Measurements from ENCODE around the gene DEPP1.

The DEPP1 gene

GRCh38 chr10:44927352-44927751, 51.3 kb downstream of the DEPP1 start:
- no peak overlapping the region for H2AK5ac ChIP-seq (ENCODE audit: low read length)
- H3K4me2 ChIP-seq (ENCODE audit: low read length) = no peak overlapping the region
- no peaks in the 10 kb centered on the region for H3K4me1 ChIP-seq (ENCODE audit: control insufficient read depth, low read depth, low read length)
- no peak overlapping the region for H3K4ac ChIP-seq (ENCODE audit: low read depth, low read length)
- no peak overlapping the region for H3K18ac ChIP-seq (ENCODE audit: low read length)
- H3K23ac ChIP-seq (ENCODE audit: low read length) = no peak overlapping the region
- no CpG with 5 or more reads among the region's 2 CpGs for WGBS (ENCODE audit: extremely low coverage, insufficient coverage, low lambda C conversion rate)
- H2BK15ac ChIP-seq (replicated peaks; ENCODE audit: low read depth) = no peak overlapping the region
- H3K9ac ChIP-seq (ENCODE audit: low read length) = no peak overlapping the region
- H3K56ac ChIP-seq (ENCODE audit: low read length) = no peak overlapping the region
- no peak for DNase-seq
- no peaks in the 10 kb centered on the region for H3K27me3 ChIP-seq (ENCODE audit: insufficient read depth, low read length, poor library complexity)
- no peaks in the 10 kb centered on the region for H3K79me1 ChIP-seq (ENCODE audit: low read length)
- H3K79me2 ChIP-seq (ENCODE audit: control insufficient read depth, insufficient read depth, low read length) = no peaks in the 10 kb centered on the region
- no peak overlapping the region for H3K4me3 ChIP-seq (ENCODE audit: low read length)
- no peak overlapping the region for H4K8ac ChIP-seq (ENCODE audit: low read depth, low read length)
- no peak overlapping the region for H3K27ac ChIP-seq (ENCODE audit: low read depth, low read length)
- H2BK120ac ChIP-seq (ENCODE audit: low read depth, low read length) = no peak overlapping the region
- H4K5ac ChIP-seq (ENCODE audit: low read length) = no peak overlapping the region
- H2BK5ac ChIP-seq (ENCODE audit: low read length) = no peak overlapping the region
- H3K36me3 ChIP-seq (ENCODE audit: control insufficient read depth, insufficient read depth, low read length) = no peaks in the 10 kb centered on the region

GRCh38 chr10:44926751-44927351, 51.8 kb downstream of the DEPP1 start:
- H3K27me3 ChIP-seq (ENCODE audit: insufficient read depth, low read length, poor library complexity) = no peaks in the 10 kb centered on the region
- no peak overlapping the region for H2BK15ac ChIP-seq (replicated peaks; ENCODE audit: low read depth)
- DNase-seq = no peak
- no peak overlapping the region for H4K5ac ChIP-seq (ENCODE audit: low read length)
- no peaks in the 10 kb centered on the region for H3K79me2 ChIP-seq (ENCODE audit: control insufficient read depth, insufficient read depth, low read length)
- H4K8ac ChIP-seq (ENCODE audit: low read depth, low read length) = no peak overlapping the region
- WGBS (ENCODE audit: extremely low coverage, insufficient coverage, low lambda C conversion rate) = no CpG with 5 or more reads among the region's 10 CpGs
- H3K4me2 ChIP-seq (ENCODE audit: low read length) = no peak overlapping the region
- H3K18ac ChIP-seq (ENCODE audit: low read length) = no peak overlapping the region
- H3K4me1 ChIP-seq (ENCODE audit: control insufficient read depth, low read depth, low read length) = no peaks in the 10 kb centered on the region
- no peak overlapping the region for H3K56ac ChIP-seq (ENCODE audit: low read length)
- no peak overlapping the region for H3K27ac ChIP-seq (ENCODE audit: low read depth, low read length)
- H3K23ac ChIP-seq (ENCODE audit: low read length) = no peak overlapping the region
- no peak overlapping the region for H2BK120ac ChIP-seq (ENCODE audit: low read depth, low read length)
- no peak overlapping the region for H2AK5ac ChIP-seq (ENCODE audit: low read length)
- H3K9ac ChIP-seq (ENCODE audit: low read length) = no peak overlapping the region
- no peak overlapping the region for H3K4ac ChIP-seq (ENCODE audit: low read depth, low read length)
- no peak overlapping the region for H2BK5ac ChIP-seq (ENCODE audit: low read length)
- no peak overlapping the region for H3K4me3 ChIP-seq (ENCODE audit: low read length)
- no peaks in the 10 kb centered on the region for H3K36me3 ChIP-seq (ENCODE audit: control insufficient read depth, insufficient read depth, low read length)
- H3K79me1 ChIP-seq (ENCODE audit: low read length) = no peaks in the 10 kb centered on the region

Data from mesendoderm (in vitro differentiated cells).